Right cardiac atrium (tissue), 5 donors: Measurements from ENCODE around the gene POU2F1. TPM values are rescaled to one million over a fixed set of nuclear protein-coding genes. Genes with fewer than 3 reads are reported as not detected.

Experiments
- ATAC-seq, 2 donors: fragments of 200-7000 bp; cut with Tn5 transposase; one replicate each; pipeline versions ENCODE4 v1.8.0 to v1.9.1; 2020; ENCODE audit warnings: moderate library complexity in 2 of 2, mild to moderate bottlenecking in 1 of 2
- DNase-seq, 3 donors: peaks; one replicate each; pipeline ENCODE4 v3.0.0-alpha.2; 2020
- H3K27ac ChIP-seq: one replicate; pipeline ENCODE4 v1.5.1; 2013; ENCODE audit warnings: mild to moderate bottlenecking, low read length, control low read depth, moderate library complexity
- H3K27me3 ChIP-seq: one replicate; pipeline ENCODE4 v1.6.1; 2013; ENCODE audit not compliant: control insufficient read depth, insufficient read depth
- H3K4me1 ChIP-seq: one replicate; pipeline ENCODE4 v1.6.1; 2013; ENCODE audit warnings: low read length; ENCODE audit not compliant: control insufficient read depth, insufficient read depth
- H3K4me3 ChIP-seq: one replicate; pipeline ENCODE4 v1.5.1; 2013; ENCODE audit warnings: low read length, control low read depth
- H3K9me3 ChIP-seq: one replicate; pipeline ENCODE4 v1.6.1; 2013; ENCODE audit warnings: low read length; ENCODE audit not compliant: control insufficient read depth
- WGBS: extraction: QIAGEN DNeasy Blood & Tissue Kit; methylation state at CpG from one replicate; pipeline ENCODE4 v1.1.7; 2013; 5-methylcytosine and 5-hydroxymethylcytosine counted together
- intact Hi-C, 4 donors: fragments of 100-400 bp; cut with DNase I; formaldehyde crosslinking; loops; one replicate each; pipeline versions ENCODE4 v1.11.0 to v1.14.0; 2022 to 2023
- polyA plus RNA-seq: library from polyadenylated mRNA; stranded (reverse); fragments of 200-250 nt; gene quantifications from one replicate; pipeline ENCODE4 v1.2.3, GENCODE V29; 2013
- total RNA-seq, 4 donors: library from RNA; stranded (reverse); fragmentation: NEBNext Ultra II Directional; extraction: Animal tissue kit (Norgen Biotek cat#: 25700); gene quantifications; one replicate each; pipeline ENCODE4 v1.2.1, GENCODE V29; 2021
- donor health status: healthy with polysubstance abuse.
- donor health status: DM: no; HTN: yes; CAD: no.
- donor health status: DM: no; HTN: no; CAD: no.
- donor health status: DM: no; HTN: yes; CAD: no; lungs with severe emphysema.
- donor health status: DM: yes; HTN: yes; CAD: no.

The POU2F1 gene
- total and polyA plus RNA-seq, 5 donors = 3.2 to 12.5 (median 9.6) TPM

- Histone ChIP-seq H3K27ac (no peak overlapping the region), H3K27me3 (no peaks in the 10 kb centered on the region), H3K9me3 (no peaks in the 10 kb centered on the region), H3K4me1 (peaks cover 4% of the 10 kb centered on the region), H3K4me3 (no peak overlapping the region)
- DNase-seq (no peak), ATAC-seq (no peak)
- WGBS = 91% methylated on average over 4 of the region's 4 CpGs
- intact Hi-C loops = no loop called here
These were observed 72.4 kb downstream of the POU2F1 start for GRCh38 chr1:167293057-167293456.

GRCh38 chr1:167294528-167294927, 73.8 kb downstream of the POU2F1 start:
- no peak overlapping the region for H3K27ac ChIP-seq
- intact Hi-C loops = no loop called here
- DNase-seq (no peak), ATAC-seq (no peak)
- peaks cover 4% of the 10 kb centered on the region for H3K4me1 ChIP-seq
- WGBS = 89% methylated on average over 2 of the region's 2 CpGs
- H3K9me3 ChIP-seq = no peaks in the 10 kb centered on the region
- no peak overlapping the region for H3K4me3 ChIP-seq
- no peaks in the 10 kb centered on the region for H3K27me3 ChIP-seq

- H3K9me3 ChIP-seq = no peaks in the 10 kb centered on the region
- H3K4me1 ChIP-seq = peaks cover 4% of the 10 kb centered on the region
- peak in 1 of 3 donors; percentile 36 for DNase-seq
- intact Hi-C loops = no loop called here
- H3K27me3 ChIP-seq = no peaks in the 10 kb centered on the region
- 53% methylated on average over 4 of the region's 4 CpGs for WGBS
- H3K4me3 ChIP-seq = no peak overlapping the region
- peak overlapping the region; percentile 45 for H3K27ac ChIP-seq
- ATAC-seq = peak; percentile 68 to 78
These were observed 76.8 kb downstream of the POU2F1 start for GRCh38 chr1:167297222-167298214.

- H3K4me3 ChIP-seq = no peak overlapping the region
- ATAC-seq (no peak), DNase-seq (no peak)
- peaks cover 4% of the 10 kb centered on the region for H3K4me1 ChIP-seq
- no peaks in the 10 kb centered on the region for H3K9me3 ChIP-seq
- 52% methylated on average over 3 of the region's 3 CpGs for WGBS
- H3K27me3 ChIP-seq = no peaks in the 10 kb centered on the region
- intact Hi-C loops = no loop called here
- H3K27ac ChIP-seq = no peak overlapping the region
These were observed 77.6 kb downstream of the POU2F1 start for GRCh38 chr1:167298325-167298724.

- H3K4me1 ChIP-seq = peaks cover 4% of the 10 kb centered on the region
- DNase-seq = no peak
- ATAC-seq = no peak
- intact Hi-C loops = no loop called here
- WGBS = 94% methylated on average over 1 of the region's 1 CpG
- no peaks in the 10 kb centered on the region for H3K27me3 ChIP-seq
- no peak overlapping the region for H3K4me3 ChIP-seq
- H3K27ac ChIP-seq = no peak overlapping the region
- H3K9me3 ChIP-seq = no peaks in the 10 kb centered on the region
These were observed 80.7 kb downstream of the POU2F1 start for GRCh38 chr1:167301355-167301754.

GRCh38 chr1:167304165-167304564, 83.5 kb downstream of the POU2F1 start:
- Histone ChIP-seq H3K4me3 (no peak overlapping the region), H3K9me3 (no peaks in the 10 kb centered on the region), H3K27ac (no peak overlapping the region), H3K4me1 (no peaks in the 10 kb centered on the region), H3K27me3 (no peaks in the 10 kb centered on the region)
- DNase-seq (no peak), ATAC-seq (no peak)
- WGBS = 97% methylated on average over 4 of the region's 4 CpGs
- intact Hi-C loops = no loop called here

- no peaks in the 10 kb centered on the region for H3K9me3 ChIP-seq
- H3K4me3 ChIP-seq = no peak overlapping the region
- DNase-seq (no peak), ATAC-seq (no peak)
- no peaks in the 10 kb centered on the region for H3K27me3 ChIP-seq
- no peaks in the 10 kb centered on the region for H3K4me1 ChIP-seq
- intact Hi-C loops = no loop called here
- WGBS = 90% methylated on average over 9 of the region's 9 CpGs
- no peak overlapping the region for H3K27ac ChIP-seq
These were observed 84.5 kb downstream of the POU2F1 start for GRCh38 chr1:167305059-167305705.

- ATAC-seq (peak in 1 of 2 donors; percentile 34), DNase-seq (no peak)
- intact Hi-C loops = no loop called here
- 36% methylated on average over 2 of the region's 2 CpGs for WGBS
- H3K27ac ChIP-seq = no peak overlapping the region
- H3K9me3 ChIP-seq = no peaks in the 10 kb centered on the region
- H3K27me3 ChIP-seq = no peaks in the 10 kb centered on the region
- no peaks in the 10 kb centered on the region for H3K4me1 ChIP-seq
- H3K4me3 ChIP-seq = no peak overlapping the region
These were observed 85.1 kb downstream of the POU2F1 start for GRCh38 chr1:167305706-167306277.

- DNase-seq (no peak), ATAC-seq (no peak)
- Histone ChIP-seq H3K27ac (no peak overlapping the region), H3K4me3 (no peak overlapping the region), H3K4me1 (no peaks in the 10 kb centered on the region), H3K9me3 (no peaks in the 10 kb centered on the region), H3K27me3 (no peaks in the 10 kb centered on the region)
- intact Hi-C loops = no loop called here
These were observed 90.0 kb downstream of the POU2F1 start for GRCh38 chr1:167310732-167311131.

GRCh38 chr1:167312871-167313270, 92.2 kb downstream of the POU2F1 start:
- no peak for ATAC-seq
- intact Hi-C loops = no loop called here
- 88% methylated on average over 1 of the region's 1 CpG for WGBS
- H3K4me3 ChIP-seq = no peak overlapping the region
- DNase-seq = no peak
- H3K9me3 ChIP-seq = no peaks in the 10 kb centered on the region
- no peak overlapping the region for H3K27ac ChIP-seq
- H3K27me3 ChIP-seq = no peaks in the 10 kb centered on the region
- H3K4me1 ChIP-seq = no peaks in the 10 kb centered on the region

GRCh38 chr1:167314671-167315070, 94.0 kb downstream of the POU2F1 start:
- WGBS = 94% methylated on average over 3 of the region's 3 CpGs
- Histone ChIP-seq H3K27ac (no peak overlapping the region), H3K27me3 (no peaks in the 10 kb centered on the region), H3K4me3 (no peak overlapping the region), H3K9me3 (no peaks in the 10 kb centered on the region), H3K4me1 (no peaks in the 10 kb centered on the region)
- intact Hi-C loops = no loop called here
- ATAC-seq (no peak), DNase-seq (no peak)
